NCI-H2107 (cell line): Measurements from ENCODE around the gene PPOX.

ENCODE experiments used
- DNase-seq: peaks from one replicate; lab custom pipeline; 2025; lab: John Stamatoyannopoulos, UW

Gene PPOX

DNA sequence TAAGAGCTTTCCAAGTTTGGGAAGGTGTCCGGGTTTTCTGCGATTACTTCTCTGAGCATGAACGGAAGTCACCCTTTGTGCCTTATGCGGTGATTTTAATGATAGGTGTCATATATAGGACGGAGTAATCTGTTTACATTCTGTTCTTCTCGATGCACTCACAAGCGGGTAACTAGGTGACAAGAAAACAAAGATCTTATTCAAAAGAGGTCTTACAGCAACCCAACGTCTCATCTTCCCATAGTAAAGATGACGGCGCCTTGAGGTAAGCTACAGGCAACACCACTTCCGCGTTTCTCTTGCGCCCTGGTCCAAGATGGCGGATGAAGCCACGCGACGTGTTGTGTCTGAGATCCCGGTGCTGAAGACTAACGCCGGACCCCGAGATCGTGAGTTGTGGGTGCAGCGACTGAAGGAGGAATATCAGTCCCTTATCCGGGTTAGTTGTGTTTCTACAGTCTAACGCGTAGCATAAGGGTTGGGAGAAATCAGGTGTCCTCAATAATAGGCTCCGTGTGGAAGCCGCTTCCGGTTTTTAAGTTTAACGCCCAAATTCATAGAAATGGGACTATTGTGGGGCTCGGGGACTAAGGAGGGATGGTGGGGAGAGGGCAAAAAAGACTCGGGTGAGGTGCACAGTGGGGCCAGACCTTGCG is 12.4 kb upstream of the PPOX start, which contains the start of gene UFC1:
Gene UFC1 (plus strand): TSS at position 297 of the 656 bp plus-strand sequence. CDS start 20 bp downstream, at position 317.
- peak; percentile 79 for DNase-seq

DNA sequence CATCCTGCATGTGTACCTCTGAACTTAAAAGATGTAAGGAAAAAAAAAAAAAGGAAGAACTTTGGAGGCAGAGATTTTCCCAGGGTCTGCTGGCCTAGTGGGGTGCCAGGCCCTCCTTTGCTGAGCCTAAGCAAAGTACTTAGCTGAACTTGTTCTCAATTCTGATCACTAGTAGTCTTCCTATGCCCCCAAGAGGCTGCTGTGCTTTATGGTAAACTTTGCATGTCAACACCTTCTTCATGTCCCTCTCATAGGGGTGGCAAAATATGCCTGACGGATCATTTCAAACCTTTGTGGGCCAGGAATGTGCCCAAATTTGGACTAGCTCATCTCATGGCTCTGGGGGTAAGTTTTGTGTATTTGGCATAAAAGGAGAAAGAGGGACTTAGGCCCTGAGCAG is 8.4 kb upstream of the PPOX start:
- DNase-seq: no peak

DNA sequence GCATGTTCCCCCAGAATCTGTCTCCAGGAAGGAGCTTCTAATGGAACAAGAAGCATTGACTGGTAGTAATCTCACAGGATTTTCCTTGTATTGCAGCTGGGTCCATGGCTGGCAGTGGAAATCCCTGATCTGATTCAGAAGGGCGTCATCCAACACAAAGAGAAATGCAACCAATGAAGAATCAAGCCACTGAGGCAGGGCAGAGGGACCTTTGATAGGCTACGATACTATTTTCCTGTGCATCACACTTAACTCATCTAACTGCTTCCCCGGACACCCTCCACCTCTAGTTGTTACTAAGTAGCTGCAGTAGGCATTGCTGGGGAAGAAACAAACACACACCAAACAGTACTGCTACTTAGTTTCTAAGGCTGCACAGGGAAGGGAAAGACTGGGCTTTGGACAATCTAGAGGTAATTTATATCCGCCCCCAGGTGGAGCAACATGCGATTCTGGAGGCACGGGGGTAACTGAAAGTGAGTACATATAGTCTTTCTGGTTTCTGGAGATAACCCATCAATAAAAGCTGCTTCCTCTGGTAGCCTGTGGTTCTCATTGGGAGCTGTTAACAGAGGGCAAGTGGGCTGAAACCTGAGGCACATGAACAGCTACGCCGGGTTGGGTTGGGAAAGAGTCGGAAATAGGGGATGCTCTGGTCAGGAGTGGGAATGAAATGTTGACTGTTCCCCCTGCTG is 7.8 kb upstream of the PPOX start:
- DNase-seq: no peak

DNA sequence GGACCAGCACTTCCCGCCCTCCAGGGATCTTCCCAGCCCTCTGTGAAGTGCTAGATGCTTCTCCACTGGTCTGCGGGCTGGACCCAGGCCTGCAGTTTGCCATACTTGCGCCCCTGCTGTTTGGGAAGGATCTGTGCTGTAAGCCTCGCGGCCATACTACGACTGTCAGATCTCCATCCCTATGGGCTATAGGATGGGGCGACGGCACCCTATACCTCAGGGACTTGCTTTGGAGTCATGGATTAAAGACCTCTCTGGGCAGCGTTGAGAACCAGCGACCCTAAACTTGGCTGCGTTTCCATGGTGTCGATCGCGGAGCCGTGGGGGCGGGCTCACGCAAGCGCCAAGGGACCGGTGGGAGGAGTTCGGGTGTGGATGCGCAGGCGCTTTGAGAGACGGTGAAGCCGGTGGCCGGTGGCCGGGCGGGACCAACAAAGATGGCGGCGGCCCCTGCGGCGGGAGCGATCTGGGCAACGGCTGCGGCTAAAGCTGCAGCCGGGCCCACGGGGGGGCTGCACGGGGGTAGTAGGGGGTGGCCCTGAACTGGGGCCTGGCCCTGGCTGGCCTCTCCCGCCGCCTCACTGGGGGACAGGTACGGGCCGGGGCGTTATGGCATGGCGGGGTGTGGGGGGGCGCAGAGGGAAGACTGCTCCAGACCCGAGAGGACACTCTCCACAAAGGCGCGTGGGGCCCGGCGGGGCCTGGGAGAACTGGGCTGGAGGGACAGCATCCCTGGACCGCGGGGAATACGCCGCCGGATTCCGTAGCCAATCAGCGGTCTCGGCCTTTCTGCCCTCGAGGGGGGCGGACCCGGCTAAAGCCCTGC is 6.9 kb upstream of the PPOX start, which contains the start of gene USP21:
Gene USP21 (plus strand): TSS at position 414 of the 826 bp plus-strand sequence. CDS start 1,141 bp downstream, outside the sequence.
- DNase-seq: peak; percentile 85

DNA sequence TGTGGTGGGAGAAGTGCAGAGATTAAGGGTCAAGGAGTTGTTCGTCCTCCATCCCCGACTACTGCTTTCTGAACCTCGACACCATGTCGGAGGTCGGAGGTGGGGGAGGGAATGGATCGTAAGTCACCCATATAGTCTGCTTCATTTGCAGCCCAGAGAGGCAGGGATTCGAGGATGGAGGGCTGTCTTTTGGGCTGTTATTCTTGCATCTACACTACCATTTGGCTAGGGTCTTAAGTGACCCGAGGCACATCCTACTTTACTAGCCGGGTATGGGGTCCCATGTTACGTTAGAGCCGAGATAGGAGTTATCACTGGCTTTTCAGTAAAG is 6.3 kb upstream of the PPOX start:
- no peak for DNase-seq

DNA sequence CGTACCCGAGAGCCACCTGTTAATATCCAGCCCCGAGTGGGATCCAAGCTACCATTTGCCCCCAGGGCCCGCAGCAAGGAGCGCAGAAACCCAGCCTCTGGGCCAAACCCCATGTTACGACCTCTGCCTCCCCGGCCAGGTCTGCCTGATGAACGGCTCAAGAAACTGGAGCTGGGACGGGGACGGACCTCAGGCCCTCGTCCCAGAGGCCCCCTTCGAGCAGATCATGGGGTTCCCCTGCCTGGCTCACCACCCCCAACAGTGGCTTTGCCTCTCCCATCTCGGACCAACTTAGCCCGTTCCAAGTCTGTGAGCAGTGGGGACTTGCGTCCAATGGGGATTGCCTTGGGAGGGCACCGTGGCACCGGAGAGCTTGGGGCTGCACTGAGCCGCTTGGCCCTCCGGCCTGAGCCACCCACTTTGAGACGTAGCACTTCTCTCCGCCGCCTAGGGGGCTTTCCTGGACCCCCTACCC is 5.5 kb upstream of the PPOX start:
- DNase-seq: no peak

DNA sequence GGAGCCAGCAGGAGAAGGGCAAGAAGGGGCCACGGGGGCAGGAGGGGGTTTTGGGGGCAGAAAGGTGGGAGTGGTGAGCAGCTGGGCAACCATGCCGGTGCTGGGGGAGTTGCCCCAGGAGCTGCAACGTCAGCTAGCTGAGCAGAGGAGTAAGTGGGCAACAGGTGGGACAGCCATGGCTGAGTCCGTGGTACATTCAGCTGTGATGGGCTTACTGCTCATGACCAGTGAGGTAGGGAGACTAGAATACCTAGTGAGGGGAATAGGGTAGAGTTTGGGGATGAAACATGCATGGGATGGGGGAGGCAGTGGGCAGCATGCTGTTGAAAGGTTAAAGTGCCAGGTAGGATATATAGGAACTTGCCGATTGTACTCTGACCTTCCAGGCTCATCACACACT is 4.6 kb upstream of the PPOX start:
- no peak for DNase-seq

DNA sequence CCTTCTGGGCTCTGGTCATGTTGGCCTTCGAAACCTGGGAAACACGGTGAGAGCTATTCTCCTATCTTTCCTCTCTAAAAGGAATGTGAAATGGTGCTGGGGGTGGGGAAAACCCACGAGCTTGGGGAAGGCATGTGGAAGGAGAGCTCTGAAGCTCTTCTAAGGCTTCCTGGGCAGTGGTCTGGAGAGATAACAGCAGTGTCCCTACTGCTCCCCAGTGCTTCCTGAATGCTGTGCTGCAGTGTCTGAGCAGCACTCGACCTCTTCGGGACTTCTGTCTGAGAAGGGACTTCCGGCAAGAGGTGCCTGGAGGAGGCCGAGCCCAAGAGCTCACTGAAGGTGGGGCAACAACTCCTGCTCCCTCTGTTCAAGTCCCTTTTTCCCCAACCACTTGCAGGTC is 4.2 kb upstream of the PPOX start:
- no peak for DNase-seq

DNA sequence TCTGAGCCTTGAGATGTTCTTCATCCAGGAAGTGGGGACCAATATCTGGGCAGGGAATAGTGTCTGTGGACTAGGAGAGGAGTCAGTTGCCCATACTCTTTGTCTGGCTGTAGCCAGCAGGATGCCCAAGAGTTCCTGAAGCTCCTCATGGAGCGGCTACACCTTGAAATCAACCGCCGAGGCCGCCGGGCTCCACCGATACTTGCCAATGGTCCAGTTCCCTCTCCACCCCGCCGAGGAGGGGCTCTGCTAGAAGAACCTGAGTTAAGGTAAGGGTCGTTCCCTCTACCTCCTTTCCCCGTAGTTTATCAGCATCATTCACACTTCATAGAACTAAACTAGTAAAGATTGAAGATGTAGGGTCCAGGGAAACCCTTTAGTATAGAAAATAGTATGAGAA is 3.4 kb upstream of the PPOX start:
- no peak for DNase-seq

DNA sequence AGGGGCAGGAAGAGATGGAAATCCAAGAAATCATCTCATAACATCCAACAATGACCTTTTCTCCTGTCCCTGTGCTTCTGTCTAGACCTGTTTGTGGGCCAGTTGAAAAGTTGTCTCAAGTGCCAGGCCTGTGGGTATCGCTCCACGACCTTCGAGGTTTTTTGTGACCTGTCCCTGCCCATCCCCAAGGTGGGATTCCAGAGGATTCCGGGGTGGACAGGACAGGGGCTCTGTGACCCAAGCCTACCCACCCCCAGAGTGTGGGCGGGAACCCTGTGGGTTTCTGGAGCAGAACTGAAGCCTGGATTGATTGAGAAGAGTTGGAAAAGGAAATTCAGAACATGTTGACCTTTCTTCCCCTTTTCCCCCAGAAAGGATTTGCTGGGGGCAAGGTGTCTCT is 2.4 kb upstream of the PPOX start:
- no peak for DNase-seq

DNA sequence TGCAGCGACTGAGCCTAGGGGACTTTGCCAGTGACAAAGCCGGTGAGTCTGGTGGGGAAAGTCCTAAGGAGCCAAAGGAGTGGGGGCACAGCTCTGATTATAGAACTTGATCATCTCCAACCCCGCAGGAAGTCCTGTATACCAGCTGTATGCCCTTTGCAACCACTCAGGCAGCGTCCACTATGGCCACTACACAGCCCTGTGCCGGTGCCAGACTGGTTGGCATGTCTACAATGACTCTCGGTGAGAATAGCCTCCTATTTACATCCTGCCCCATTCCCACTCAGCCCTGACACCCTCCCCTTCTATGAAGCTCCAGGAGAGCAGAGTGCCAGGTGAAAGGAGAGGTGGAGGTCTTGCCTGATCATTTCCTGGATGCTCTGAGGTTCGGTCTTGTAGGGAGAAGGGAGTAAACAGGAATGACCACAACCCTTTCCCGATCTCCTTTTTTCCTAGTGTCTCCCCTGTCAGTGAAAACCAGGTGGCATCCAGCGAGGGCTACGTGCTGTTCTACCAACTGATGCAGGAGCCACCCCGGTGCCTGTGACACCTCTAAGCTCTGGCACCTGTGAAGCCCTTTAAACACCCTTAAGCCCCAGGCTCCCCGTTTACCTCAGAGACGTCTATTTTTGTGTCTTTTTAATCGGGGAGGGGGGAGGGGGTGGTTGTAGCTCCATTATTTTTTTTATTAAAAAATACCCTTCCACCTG is 1.2 kb upstream of the PPOX start:
- no peak for DNase-seq

DNA sequence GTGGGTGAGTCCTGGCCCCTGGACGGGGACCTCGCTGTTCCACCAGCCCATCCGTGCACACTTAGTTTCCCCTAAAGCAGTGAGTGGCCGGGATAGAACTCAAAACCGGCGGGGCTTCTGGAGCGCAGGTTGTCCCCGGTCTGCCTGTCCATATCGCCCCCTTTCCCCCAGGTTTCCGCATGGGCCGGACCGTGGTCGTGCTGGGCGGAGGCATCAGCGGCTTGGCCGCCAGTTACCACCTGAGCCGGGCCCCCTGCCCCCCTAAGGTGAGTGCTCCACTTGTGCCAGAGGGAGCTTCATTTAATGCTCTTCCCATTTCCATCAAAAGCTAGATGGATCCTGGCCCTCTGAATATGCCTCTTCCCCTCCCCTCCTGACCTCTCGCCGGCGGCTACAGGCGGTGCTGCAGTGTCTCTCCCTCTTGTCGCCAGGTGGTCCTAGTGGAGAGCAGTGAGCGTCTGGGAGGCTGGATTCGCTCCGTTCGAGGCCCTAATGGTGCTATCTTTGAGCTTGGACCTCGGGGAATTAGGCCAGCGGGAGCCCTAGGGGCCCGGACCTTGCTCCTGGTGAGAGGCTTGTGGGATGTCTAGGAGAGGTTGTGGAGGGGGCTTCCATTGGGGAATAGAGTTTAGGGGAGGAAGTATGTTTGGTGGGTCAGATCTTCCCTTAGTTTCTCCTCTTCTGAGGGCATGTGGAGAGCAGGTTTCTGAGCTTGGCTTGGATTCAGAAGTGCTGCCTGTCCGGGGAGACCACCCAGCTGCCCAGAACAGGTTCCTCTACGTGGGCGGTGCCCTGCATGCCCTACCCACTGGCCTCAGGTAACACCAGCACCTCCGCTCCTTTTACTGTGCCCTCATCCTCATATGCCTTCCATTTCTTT is 683 bp downstream of the PPOX start:
- DNase-seq: no peak

DNA sequence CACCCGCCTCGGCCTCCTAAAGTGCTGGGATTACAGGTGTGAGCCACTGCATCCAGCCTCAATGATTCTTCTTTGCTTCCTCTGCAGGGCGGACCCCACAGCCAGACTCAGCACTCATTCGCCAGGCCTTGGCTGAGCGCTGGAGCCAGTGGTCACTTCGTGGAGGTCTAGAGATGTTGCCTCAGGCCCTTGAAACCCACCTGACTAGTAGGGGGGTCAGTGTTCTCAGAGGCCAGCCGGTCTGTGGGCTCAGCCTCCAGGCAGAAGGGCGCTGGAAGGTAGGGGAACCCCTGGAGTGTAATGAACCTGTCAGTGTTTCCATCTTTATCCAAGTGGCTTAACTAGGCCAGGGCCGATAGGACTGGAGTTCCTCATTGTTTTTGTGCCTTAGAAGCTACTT is 2.7 kb downstream of the PPOX start:
- DNase-seq: no peak

DNA sequence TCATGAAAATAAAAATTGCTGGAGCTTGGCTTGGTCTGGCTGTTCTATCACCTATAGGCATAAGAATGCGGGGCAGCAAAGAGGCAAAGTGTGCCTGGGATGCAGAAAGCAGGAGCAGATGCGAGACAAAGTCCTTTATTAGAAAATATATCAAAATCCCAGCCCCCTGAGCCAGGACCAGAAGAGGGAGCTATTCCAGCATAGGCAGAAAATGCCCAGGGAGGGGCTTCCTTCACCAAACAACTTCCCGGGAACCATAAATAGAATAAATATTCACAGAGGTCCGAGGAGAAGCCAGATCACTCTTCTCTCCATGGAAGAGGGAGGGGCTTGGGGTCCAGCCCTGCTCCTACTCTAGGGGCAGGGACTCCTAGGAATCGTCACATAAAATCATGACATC is 5.0 kb downstream of the PPOX start:
- DNase-seq: no peak

DNA sequence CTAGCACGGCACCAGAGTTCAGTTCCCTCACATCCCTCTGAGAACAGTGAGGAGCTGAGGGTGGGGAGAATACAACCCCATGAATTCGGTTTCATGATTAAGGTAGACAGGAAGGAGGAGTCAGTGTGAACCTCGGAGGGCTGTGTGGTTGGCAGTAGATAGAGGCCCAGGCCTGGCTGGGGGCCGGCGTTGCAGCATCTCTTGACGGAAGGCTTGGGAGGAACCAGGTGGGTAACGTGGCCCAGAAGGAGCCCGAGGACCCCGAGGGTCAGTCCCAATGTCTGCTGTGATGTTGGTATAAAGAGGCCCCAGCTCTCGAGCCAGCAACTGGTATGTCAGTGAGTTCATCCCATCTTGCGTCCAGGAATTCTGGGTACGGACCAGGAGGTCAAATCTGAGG is 5.5 kb downstream of the PPOX start:
- no peak for DNase-seq

DNA sequence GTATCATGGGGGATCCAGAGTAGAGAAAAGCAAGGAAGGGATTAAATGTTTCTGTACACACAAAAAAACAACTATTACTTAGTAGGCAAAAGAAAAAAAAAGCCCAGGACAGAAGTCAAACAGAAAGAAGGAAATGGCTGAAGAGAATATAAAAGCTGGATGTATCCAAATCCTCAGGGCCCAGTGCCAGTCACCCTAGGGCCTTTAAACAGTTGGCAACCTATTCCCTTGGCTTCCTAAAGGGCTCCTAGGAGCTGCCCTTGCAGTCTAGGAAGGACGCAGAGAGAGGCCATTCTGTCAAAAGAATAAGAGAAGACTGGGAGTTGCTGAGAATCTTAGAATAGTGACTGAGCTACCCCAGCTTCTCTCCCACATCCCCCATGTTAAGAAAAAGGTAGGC is 6.1 kb downstream of the PPOX start:
- DNase-seq: no peak

DNA sequence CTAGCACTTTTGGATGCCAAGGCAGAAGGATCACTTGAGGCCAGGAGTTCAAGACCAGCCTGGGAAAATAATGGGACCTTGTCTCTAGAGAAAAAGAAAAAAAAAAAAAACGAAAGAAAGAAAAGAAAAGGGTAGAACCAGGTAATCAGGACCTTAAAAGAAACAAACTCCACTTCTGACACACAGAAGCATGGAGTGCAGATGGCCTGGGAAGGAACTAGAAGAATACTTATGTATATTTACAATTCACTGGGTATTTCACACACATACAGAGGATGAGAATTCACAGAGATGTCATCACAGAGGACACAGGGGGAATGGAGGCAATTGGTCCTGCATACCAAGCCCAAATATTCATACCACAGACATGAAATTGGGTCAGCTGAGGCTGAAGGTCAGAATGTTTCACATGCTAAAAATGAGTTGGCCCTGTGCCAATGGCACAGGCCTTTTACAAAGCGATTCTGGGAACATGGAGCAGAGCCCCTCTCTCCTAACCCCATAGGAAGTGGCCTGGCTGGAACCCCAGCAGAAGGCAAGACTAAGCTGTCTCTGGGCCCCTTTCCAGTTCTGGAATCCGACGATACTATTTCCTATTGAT is 6.7 kb downstream of the PPOX start:
- DNase-seq: no peak

DNA sequence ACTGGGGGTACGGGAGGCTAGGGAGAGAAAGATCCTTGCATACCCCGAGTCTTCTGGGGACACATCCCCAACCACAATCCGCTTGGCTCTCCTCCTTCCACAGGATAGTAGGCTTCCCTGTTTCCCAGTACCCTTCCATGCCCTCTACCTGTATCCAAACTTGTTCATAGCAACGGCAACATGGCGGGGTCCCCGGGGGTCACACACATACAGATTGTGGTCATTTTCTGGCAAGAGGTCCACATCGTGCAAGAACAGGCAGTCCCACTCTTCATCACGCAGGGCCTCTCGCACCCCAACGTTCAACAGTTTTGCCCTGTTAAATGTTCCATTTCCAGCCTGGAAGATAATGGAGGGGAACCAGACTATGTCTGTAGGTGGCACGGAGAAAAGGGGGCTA is 7.5 kb downstream of the PPOX start:
- no peak for DNase-seq

DNA sequence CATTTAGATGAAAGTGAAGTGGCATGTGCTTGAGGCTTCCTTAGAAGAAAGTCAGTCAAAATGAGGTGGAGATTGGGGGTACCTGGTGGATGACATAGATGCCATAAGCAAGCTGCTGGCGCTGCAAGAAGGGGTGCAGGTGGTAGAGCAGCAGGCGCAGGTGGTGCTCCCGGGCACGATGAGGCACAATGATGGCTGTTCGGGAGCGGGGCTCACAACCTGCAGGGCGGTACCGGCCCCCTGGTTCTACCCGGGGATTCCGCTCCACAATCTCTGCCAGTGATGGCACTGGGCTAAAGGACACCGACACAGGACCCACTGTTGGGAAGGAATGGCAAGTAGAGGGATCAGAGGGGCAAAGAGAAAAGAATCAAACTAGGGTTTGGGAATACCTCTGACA is 8.7 kb downstream of the PPOX start:
- DNase-seq: no peak

DNA sequence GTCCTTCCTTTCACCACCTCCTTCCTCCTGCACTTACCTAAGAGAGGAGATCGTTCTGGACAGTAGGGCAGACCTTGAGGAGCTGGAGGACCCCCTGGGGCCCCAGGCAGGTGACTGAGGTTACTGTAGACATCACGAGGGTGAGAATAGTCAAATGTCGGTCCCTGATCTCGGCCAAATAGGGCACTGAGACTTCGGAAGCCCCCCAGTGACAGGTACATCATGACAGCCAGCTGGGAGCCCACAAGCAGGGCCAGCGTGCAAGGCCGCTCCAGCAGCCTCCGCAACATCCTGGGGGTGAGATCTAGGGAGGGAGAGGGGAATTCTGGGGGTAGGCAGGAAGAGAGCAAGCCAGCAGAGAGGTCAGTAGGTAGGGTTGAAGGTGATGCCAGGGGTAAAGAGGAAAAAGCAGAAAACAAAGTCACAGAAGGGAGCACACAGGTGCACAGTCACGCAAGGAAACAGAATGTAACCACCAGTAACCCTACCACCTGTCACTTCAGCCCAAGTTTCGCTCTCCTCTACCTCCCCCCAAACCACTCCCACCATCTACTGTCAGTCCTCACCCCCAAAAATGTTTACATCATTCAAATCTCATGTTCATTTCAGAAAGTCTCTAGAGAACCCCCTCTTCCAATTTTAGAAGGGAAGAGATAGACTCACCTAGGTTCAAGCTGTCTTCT is 9.7 kb downstream of the PPOX start:
- no peak for DNase-seq
